IPS-18a (cell line): ENCODE measurements around the gene SOX2.

Source experiments
- H3K27ac ChIP-seq: one replicate; pipeline ENCODE4 v1.5.1; 2013; ENCODE audit warnings: low read length
- H3K27me3 ChIP-seq: one replicate; pipeline ENCODE4 v1.6.1; 2013; ENCODE audit warnings: mild to moderate bottlenecking, low read length; ENCODE audit not compliant: control insufficient read depth, insufficient read depth
- H3K36me3 ChIP-seq: one replicate; pipeline ENCODE4 v1.6.1; 2013; ENCODE audit warnings: low read depth, low read length; ENCODE audit not compliant: control insufficient read depth
- H3K4me1 ChIP-seq: one replicate; pipeline ENCODE4 v1.6.1; 2013; ENCODE audit warnings: low read depth, low read length; ENCODE audit not compliant: control insufficient read depth
- H3K4me3 ChIP-seq: one replicate; pipeline ENCODE4 v1.5.1; 2013; ENCODE audit warnings: low read length
- H3K9ac ChIP-seq: one replicate; pipeline ENCODE4 v1.6.1; 2013; ENCODE audit warnings: mild to moderate bottlenecking, low read length, moderate library complexity
- H3K9me3 ChIP-seq: one replicate; pipeline ENCODE4 v1.6.1; 2013; ENCODE audit warnings: low read depth, low read length; ENCODE audit not compliant: control insufficient read depth

Gene SOX2

DNA sequence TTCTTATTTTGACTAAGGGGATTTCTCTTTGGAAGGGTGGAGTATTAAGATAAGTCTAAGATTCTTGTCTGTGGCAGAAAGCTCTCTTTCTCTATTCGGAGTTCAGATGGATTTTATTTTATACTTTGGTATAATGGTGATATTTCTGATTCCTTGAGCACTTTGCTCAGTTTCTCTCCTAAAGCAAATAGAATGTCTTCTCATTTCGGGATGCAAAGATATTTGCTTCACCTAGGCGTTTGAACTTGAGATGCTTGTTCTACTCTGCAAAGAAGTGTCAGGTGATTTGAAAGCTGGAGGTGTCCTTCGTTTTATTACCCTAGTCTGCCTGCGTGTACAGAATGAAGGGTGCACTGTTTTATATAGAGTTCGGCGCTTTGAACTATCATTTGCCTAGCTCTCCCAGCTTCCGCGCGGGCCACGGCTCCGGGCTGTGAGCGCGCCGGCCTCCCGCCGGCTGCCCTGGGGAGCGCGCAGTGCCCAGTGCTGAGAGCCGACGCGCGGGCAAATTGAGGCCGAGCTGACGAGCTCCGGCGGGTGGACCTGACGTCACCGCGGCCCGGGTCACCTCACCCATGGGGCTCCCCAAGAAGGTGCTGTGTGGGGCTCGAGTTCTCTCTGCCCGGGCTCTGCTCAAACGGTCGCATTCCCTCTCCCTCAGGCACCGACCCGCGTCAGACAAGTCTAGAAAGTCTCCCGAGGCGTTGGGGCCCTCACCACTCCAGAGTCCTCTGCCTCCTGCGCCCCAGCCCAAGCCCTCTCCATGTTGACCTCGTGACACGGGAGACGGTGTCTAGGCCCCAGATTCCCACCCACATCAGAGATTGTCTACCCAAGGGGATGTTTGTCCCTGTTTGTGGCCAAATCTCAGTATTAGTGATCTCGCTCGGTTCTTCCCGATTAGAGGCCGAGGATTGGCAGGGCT is 7.5 kb downstream of the SOX2 start:
- no peaks in the 10 kb centered on the region for H3K9me3 ChIP-seq
- peak overlapping the region; percentile 10 for H3K27ac ChIP-seq
- H3K27me3 ChIP-seq: peaks cover 9% of the 10 kb centered on the region
- peaks cover 72% of the 10 kb centered on the region for H3K4me1 ChIP-seq
- H3K36me3 ChIP-seq: peaks cover 19% of the 10 kb centered on the region
- H3K4me3 ChIP-seq: peak overlapping the region; percentile 90
- H3K9ac ChIP-seq: no peak overlapping the region

DNA sequence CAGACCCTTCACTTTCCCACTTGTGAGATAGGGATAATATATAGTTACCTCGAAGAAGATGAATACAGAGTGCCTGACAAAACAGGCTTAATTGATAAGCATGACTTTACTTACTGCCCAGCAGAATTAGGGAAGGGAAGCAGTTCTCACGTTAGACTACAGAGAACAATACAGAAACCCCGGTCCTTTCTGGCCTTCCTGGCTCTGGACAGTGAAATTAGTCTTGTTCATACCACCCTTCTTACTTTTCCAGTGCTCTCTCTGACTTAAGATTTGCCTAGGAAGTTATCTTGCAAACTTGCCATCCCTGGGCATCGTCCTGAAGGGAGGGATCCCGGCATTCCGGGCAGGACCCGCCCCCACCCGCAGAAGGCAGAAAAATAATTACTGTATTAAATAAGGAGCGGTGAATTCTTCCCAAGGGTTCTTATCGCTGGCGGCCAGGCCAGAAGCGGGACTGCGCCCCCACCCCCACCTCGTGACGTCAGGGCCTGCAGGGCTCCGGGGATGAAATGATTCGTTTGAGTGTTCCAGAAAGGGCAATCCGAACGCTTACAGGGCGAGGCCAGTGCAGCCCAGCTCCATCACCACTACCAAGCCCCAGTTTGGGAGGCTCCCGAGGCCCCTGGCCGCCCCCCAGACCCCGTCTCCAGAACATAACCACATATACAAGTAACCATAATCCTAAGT is 8.4 kb downstream of the SOX2 start:
- Histone ChIP-seq H3K36me3 (peaks cover 12% of the 10 kb centered on the region), H3K27ac (no peak overlapping the region), H3K27me3 (peaks cover 14% of the 10 kb centered on the region), H3K4me3 (no peak overlapping the region), H3K9ac (no peak overlapping the region), H3K4me1 (peaks cover 81% of the 10 kb centered on the region), H3K9me3 (no peaks in the 10 kb centered on the region)

DNA sequence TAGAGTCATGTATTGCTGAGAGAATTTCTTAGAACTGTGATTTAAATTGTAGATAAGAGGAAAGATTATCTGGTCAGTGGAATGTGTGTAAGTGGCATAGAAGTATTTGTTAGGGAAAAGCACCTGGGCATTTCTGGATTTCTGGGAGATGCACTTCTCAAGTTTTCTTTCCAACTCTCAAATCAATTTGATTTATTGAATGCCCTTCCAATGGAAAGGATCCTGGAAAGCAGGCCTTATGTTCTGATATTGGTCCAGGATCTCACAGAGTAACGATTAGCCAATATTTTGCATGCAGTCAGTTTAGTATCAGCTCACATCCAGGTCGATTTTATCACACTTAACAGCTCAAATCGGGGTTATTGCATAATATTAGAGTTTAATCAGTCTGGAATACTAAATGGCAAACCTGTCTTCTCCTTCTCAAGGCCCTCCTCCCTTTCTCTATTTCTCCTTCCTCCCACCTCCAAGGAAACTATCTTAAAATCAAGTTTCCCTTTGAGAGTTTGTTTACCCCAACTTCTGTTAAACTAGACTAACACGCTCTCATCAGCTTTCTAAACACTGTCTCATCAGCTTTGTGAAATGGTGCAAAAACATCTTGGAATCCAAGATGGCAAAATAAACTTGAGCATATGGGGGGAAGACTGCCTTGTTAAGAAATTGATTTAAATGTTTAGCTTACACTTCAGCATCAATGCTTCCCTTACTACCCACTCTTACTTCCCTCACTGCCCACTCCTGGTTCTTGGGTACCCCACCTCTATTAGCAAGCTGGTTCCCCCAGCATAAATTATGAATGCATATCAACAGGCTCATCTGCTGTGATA is 9.5 kb downstream of the SOX2 start:
- Histone ChIP-seq H3K27ac (no peak overlapping the region), H3K27me3 (peaks cover 17% of the 10 kb centered on the region), H3K4me3 (peak overlapping the region; percentile 18), H3K9me3 (no peaks in the 10 kb centered on the region), H3K9ac (no peak overlapping the region), H3K36me3 (peaks cover 7% of the 10 kb centered on the region), H3K4me1 (peaks cover 84% of the 10 kb centered on the region)

DNA sequence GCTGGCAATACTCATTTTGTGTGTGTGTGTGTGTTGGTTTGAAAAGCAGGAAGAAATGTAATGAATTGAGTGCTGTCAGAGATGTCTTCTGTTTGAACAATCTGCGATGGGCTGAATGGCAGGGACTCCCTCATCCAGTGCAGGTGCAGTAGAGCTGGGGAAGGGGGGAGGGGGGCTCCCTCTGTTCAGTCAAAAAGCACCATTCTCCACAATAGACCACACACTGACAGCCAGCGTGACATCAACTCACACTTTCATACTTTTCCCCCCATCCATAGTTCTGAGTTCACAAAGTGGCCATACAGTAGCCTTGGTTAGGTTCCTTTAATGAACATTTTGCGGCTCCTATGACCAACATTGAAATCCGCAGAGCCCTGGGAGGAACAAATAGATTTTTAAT is 10.4 kb downstream of the SOX2 start:
- peaks cover 82% of the 10 kb centered on the region for H3K4me1 ChIP-seq
- H3K36me3 ChIP-seq: peaks cover 7% of the 10 kb centered on the region
- no peak overlapping the region for H3K9ac ChIP-seq
- no peaks in the 10 kb centered on the region for H3K9me3 ChIP-seq
- no peak overlapping the region for H3K27ac ChIP-seq
- peak overlapping the region; percentile 18 for H3K4me3 ChIP-seq
- peaks cover 18% of the 10 kb centered on the region for H3K27me3 ChIP-seq

DNA sequence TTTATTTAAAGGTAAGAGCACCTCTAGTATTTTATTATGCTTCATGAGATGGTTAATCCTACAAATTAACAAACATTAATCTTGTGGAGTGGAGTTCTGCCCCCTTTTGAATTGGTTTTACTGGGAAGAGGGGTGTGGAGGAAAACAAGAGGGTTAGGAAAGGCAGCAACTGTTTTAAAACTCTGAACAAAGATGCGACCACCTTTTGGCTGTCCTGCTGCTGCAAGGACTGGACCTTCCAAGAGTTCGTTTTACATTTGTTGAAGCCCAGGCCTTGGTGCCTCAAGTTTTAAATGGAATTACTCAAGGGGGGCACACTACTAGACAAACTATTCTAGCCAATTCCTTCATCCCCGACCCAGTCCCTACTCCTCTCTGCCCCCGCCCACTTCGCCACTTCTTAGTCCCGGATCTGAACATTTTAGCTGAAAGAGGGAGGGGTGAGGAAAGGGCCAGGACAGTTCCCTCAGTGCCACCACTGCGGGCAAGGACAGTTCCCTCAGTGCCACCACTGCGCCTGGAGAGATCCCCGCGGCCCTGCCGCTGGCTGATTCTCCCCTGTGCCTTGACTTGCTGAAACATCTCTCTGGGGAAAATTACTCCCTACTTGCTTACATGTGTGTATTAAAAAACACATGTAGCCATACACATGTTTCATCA is 11.2 kb downstream of the SOX2 start:
- Histone ChIP-seq H3K9ac (no peak overlapping the region), H3K9me3 (no peaks in the 10 kb centered on the region), H3K27me3 (peaks cover 24% of the 10 kb centered on the region), H3K4me1 (peaks cover 81% of the 10 kb centered on the region), H3K4me3 (no peak overlapping the region), H3K27ac (no peak overlapping the region), H3K36me3 (peaks cover 7% of the 10 kb centered on the region)

DNA sequence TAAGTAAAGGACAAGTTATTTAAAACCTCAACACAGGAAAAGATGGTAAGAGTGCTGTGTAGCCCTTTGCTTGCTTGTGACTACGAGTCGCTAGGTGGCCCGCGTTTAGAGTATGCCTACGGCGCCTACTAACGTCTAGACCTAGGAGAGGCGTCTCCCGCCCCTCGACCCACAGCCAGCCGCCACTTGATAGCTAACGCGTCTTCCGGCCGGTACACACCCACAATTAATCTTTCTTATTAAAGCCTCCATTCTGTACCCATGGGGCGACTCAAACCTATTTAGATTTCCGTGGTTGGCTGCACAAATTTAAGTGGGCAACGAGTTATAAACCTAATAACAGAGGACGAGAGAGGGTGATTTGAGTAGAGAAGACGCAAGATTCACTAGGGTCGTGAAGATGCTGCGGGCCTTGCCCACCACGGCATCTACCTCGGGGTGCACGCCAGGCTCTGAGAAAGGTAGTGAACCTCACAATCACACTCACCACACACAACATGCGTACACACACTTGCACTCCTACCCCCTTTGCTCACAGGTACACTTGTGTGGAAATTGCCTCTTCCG is 12.0 kb downstream of the SOX2 start:
- Histone ChIP-seq H3K27ac (no peak overlapping the region), H3K27me3 (peaks cover 32% of the 10 kb centered on the region), H3K9ac (no peak overlapping the region), H3K36me3 (peaks cover 7% of the 10 kb centered on the region), H3K9me3 (no peaks in the 10 kb centered on the region), H3K4me3 (no peak overlapping the region), H3K4me1 (peaks cover 80% of the 10 kb centered on the region)

DNA sequence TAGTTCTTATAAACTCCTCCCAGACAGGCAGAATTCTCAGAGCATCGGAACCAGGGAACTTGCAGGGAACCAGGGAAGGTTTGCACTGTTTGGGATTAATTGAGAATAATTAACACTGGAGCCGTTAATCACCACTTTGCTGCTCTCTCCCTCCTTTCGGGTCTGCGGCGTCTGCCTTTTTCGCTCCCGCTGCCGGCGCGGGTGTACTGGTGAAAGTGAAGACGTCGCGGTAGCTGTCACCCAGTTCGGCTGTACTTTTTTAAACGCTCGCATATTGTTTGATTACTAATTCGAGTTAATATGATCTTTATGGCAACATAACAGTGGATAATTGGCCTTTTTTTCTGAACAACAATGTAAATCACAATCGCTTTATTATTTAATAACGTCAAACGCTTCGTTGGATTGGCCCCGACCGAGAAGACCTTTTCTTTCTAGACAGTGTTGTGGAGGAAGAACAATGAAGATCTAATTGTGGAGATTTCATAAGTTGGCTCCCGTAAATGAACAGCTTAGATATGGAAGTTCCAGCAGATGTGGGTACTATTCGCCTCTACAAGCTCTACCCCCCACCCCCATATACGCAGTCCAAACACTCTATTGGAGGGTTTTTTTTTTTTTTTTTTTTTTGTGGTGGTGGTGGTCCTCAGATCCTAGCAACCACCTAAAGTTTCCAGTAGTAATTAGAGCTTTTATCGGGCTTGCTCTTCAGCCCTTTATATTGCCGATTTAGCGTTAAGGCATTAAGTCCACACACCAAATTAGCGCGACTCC is 12.7 kb downstream of the SOX2 start:
- H3K27me3 ChIP-seq: peaks cover 39% of the 10 kb centered on the region
- H3K4me1 ChIP-seq: peaks cover 82% of the 10 kb centered on the region

DNA sequence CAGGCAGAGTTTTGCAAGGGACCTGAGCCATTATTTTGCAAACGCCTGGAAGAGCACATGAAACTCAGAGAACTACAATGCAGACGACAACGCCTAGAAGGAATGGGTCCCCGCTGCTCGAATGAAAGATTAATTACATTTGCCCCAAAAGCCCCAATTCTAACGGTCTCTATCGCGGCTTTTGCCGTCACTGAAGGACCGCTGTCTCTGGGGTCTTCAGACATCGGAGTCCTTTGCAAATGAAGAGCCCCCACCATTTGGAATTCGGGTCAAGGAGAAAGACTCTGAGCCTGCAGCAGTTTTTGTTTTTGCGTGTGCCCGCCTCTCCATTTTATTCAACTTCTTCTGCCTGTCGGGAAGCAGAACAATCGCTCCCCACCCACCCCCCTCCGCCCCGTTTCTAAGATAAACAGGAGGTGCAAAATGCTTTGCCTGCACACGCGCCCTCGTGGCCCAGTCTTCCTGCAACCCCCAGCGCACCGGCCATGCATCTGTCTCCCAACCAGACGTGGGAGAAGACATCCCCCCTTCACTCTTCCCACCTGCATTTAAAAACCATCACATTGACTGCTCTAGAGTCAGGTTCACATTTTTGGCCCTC is 13.5 kb downstream of the SOX2 start:
- no peak overlapping the region for H3K9ac ChIP-seq
- H3K27ac ChIP-seq: no peak overlapping the region
- peak overlapping the region; percentile 55 for H3K4me3 ChIP-seq
- peaks cover 82% of the 10 kb centered on the region for H3K4me1 ChIP-seq
- H3K9me3 ChIP-seq: no peaks in the 10 kb centered on the region
- peaks cover 46% of the 10 kb centered on the region for H3K27me3 ChIP-seq
- H3K36me3 ChIP-seq: no peaks in the 10 kb centered on the region

More for the DNA sequence above, 12.7 kb downstream of the SOX2 start:
- Histone ChIP-seq H3K9me3 (no peaks in the 10 kb centered on the region), H3K36me3 (peaks cover 2% of the 10 kb centered on the region), H3K27ac (no peak overlapping the region), H3K4me3 (peak overlapping the region; percentile 55), H3K9ac (no peak overlapping the region)

DNA sequence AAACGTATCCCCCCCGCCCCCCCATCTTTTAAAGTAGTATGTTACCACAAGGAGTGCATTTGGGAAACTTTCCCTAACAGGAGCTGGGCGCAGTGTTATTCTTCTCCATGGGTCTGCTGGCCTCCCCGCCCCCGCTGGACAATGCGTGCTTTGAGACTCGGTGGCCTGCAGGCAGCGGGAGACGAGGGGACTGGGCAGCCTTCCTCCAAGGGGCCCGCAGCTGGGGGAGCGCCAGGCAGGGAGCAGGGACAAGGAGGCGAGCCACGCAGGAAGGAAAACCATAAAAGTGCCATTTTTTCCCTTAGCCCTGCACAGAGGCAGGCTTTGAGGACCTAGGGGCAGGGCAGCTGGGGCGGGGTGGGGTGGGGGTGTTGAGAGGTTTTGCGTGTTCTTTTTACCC is 14.1 kb downstream of the SOX2 start:
- peaks cover 82% of the 10 kb centered on the region for H3K4me1 ChIP-seq
- no peak overlapping the region for H3K27ac ChIP-seq
- H3K36me3 ChIP-seq: no peaks in the 10 kb centered on the region
- no peak overlapping the region for H3K9ac ChIP-seq
- peaks cover 46% of the 10 kb centered on the region for H3K27me3 ChIP-seq
- peak overlapping the region; percentile 72 for H3K4me3 ChIP-seq
- no peaks in the 10 kb centered on the region for H3K9me3 ChIP-seq
